Stimulated activated CD8-positive, alpha-beta memory T cell treated with anti-CD3 and anti-CD28 coated beads, Interleukin-15, amount 100 ng/mL, for 24 hours (primary cell): Measurements from ENCODE around the gene ZNF530.

Experiments
- DNase-seq: peaks from one replicate; pipeline ENCODE4 v3.0.0-alpha.2; 2020; ENCODE audit warnings: low read depth

The ZNF530 gene

DNA sequence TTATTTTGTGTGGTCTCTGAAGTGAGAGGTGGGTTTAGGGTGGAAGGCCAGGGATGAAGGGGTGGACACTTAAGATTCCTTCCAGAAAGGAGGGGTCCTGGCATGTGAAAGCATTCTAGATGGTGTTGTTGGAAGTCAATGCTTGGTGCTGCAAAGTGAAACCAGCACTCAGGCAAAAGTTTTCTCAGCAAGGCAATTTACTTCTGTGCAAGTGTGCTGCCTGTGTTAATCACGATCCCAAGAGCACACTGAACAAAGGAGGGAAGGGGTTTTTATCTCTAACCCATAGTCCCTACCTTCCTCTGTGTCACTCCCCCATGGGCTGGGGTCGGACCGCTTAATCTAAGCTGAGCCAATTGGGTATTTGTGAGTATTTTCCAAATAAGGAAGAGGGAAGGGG, 15.7 kb downstream of the ZNF530 start:
- no peak for DNase-seq

GRCh38 chr19:57620673-57621348, 21.1 kb downstream of the ZNF530 start:
- no peak for DNase-seq

- no peak for DNase-seq
Measured at GRCh38 chr19:57623091-57623490, 23.4 kb downstream of the ZNF530 start.

DNA sequence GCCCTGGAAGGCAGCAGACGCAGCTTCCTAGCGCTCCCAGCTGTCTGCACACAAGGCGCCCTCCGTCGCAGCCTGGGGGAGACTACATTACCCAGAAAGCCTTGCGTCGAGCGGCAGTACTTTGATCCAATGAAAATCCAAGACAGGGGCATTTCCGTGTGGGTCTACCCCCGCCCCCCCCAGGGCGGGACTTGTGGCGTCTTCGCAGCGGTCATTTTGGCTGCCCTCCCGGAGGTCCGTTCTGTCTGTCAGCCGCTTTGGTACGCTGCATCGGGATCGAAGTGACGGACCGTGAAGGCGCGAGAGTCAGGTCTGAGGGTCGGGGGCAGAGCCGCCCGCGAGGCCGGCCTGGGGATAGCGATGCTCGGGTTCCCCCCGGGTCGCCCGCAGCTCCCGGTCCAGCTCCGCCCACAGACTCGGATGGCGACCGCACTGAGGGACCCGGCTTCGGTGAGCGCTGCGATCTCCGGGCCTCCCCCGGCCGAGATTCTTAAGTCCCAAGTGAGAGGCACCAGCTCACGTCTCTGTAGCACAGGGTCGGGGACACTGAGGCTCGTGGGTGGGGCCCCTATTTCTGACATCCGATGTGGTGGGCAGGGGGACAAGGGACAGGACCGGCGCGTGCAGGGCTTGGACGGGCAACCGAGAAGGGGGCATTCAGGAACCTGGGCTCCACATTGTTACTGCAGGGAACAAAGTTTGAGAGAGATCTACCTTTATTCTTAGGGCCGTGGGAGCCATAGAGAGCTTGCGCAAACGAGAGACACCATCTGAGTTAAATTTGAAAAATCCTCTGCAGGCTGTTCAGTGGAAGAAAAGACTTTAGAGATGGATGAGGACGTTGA, 33.5 kb downstream of the ZNF530 start, which contains the start of gene ZNF211:
ZNF211 (plus strand) TSS at position 182 of the 845 bp plus-strand sequence; CDS start at position 361, 179 bp downstream.
- peak; percentile 55 for DNase-seq

DNA sequence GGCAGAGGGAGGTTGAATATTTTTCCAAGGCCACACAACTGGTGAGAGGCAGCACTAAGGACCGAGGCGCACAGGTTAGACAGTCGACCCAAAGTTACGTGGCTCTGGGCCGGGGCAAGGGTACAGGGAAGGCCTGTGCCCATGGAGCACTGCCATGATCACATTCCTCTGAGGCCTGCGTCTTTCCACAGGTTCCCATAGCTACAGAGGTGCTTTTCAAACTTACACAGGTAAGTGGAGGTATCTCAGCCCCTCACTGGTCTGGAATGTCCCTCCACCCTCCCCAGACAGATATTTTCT, 34.1 kb downstream of the ZNF530 start:
- no peak for DNase-seq

DNA sequence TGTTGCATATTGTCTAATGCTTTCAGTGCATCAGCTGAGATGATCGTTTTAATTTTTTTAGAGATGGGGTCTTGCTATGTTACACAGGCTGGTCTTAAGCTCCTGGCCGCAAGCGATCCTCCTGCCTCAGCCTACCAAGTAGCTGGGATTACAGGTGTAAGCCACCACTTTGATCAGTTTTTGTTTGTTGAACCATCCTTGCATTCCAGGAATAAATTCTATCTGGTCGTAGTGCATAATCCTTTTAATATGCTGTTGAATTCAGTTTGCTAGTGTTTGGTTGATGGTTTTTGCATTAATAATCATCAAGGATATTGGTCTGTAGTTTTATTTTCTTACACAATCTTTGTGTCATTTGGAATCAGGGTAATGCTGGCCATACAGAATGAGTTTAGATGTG, 37.7 kb downstream of the ZNF530 start:
- no peak for DNase-seq

- DNase-seq: no peak
Measured at GRCh38 chr19:57641715-57642234, 42.1 kb downstream of the ZNF530 start.

GRCh38 chr19:57642396-57643046, 42.8 kb downstream of the ZNF530 start:
- DNase-seq: no peak

DNA sequence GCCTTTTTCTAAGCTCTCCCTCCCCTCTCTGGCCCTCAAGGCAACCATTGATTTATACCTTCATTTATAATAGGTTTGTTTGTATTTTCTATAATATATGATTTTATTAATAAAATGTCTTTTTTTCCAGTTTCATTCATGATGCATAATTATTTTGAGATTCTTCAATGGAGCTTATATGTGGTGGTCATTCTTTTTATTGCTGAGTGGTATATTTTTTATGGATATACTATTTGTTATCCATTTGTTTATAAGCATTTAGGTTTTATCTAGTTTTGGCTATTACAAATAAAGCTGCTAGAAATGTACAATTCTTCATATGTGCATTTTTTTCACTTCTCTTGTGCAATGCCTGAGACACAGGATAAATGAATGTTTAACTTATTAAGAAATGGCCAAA, 44.0 kb downstream of the ZNF530 start:
- DNase-seq: no peak

DNA sequence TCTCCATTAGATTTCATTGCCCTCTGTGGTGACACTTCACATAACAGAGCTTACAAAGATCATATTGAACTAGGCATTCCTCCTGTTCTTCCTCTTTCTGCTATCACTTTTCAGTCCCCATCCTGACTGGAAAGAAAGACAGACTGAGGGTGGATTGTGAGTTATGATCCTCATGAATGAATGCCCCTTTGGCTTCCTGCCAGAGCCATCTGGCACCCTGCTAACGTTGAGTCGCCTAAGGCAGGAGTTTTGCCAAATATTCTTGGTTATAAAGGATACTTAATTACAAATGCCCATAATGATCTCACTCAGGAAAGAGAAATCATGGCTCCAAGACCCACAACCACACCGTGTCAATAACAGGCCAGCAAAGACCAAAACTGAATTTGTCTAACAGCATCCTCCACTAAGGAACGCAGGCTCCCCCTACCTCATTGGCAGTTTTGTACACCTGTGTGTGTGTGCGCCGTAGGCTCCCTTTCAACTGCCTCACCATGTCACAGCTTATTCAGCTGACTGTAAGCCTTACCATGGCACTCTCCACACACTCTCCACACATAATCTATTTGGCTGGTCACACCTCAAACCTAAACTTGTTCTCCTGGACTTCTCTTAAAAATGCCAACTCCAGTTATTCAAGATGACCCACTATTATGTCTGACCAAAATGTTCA, 48.8 kb downstream of the ZNF530 start:
- no peak for DNase-seq

- no peak for DNase-seq
Measured at GRCh38 chr19:57651654-57651996, 51.9 kb downstream of the ZNF530 start.

DNA sequence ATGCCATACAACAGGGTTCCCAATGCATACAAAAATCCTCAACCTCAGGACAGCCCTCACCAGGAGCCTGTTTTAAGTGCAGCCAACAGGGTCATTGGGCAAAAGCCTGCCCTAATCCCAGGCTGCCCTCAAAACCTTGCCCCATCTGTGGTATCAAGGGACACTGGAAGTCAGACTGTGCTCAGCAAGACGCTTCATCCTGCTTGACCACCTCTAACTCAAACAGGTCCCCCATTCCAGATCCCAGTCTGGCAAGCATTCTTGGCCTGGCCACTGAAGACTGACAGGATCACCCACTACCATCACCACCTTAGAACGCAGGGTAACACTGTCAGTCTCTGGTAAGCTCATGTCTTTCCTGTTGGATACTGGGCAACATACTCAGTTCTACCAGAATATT, 54.0 kb downstream of the ZNF530 start:
- DNase-seq: no peak

- DNase-seq: no peak
Measured at GRCh38 chr19:57655443-57655842, 55.8 kb downstream of the ZNF530 start.

DNA sequence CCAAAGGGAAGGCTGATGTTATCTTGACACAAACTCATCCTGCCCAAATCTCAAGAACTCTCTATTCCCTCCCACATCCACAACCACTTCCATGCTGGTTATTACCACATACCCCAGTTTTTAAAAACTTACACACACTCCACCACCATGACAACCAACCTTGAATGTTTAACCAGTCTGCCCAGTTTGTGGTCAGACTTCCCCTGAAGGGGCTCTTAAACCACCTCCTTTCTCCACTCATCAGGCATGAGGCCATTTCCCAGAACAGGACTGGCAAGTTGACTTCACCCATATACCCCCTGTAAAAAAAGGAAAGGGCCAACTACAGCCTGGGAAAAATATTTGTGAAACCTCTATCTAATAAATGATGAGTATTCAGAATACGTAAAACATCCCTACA, 56.7 kb downstream of the ZNF530 start:
- no peak for DNase-seq
